GM19240 (cell line): Measurements from ENCODE around the gene ESPN.

ENCODE experiments used
- DNase-seq: peaks from one replicate; pipeline ENCODE4 v3.0.0; 2011; ENCODE audit warnings: low spot score; ENCODE audit not compliant: insufficient read length

ESPN gene

DNA sequence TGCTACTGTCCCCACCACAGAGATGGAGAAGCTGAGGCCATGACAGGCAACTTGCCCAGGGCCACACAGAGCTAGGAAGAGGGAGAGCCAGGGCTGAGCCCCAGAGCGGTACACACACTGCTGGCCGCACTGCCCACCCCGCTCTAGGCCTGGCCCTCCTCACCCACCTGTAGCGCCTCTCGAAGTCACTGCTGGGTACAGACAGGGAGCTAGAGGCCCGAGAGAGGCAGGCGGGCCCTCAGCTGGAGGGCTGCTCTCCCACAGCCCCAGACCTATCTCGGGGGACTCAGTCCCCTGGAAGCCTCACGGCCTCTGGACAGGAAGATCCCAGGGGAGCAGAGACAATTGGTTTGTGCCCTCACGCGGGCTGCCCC, 84.2 kb downstream of the ESPN start:
- no peak for DNase-seq

DNA sequence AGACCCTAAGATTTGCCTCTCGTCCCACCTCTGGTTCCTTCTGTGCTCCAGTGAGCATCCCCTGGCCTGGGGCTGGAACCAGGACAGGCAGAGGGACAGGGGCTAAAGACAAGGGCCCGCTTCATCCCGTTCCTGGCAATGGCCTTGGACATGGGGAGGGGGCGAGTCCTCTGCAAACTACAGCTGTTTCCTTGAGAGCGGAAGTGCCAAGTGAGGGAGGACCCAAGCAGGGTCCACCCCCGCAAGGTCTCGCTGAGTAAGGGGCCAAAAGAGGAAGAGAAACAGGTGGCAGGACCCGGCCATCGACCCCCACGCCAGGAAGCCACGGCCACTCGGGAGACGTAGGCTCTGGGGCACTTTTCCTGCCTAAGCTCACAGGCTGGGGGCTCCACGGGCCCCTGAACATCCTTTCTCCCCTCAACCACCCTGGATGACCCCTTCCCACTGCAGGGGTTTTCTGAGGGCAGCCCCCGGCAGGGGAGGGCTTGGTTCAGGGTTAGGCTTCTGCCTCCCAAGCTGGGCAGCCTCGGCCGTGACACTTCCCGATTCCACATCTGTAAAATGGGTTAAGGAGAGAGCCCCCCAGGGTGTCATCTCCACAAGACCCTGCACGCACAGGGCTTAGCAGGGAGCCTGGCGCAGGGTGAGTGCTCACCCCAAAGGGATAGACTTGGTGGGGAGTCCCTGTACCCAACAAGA, 84.8 kb downstream of the ESPN start:
- no peak for DNase-seq

DNA sequence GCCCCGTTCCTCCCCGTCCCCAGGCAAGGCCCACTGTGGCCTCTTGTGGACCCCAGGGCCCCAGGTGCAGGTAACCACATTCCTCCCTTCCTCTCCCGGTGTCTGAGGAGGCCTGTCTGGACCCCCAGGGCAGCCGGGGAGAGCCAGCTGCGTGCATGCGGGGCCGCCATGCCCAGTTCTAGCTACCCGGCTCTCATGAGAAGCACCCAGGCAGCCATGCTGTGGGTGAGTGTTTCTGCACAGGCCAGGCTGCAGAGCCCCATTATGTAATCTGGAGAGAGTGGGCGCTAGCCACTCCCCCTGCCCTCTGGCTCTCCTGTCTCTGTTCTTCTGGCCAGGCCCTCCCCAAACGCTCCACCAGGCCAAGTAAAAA, 85.3 kb downstream of the ESPN start:
- DNase-seq, result no peak

DNA sequence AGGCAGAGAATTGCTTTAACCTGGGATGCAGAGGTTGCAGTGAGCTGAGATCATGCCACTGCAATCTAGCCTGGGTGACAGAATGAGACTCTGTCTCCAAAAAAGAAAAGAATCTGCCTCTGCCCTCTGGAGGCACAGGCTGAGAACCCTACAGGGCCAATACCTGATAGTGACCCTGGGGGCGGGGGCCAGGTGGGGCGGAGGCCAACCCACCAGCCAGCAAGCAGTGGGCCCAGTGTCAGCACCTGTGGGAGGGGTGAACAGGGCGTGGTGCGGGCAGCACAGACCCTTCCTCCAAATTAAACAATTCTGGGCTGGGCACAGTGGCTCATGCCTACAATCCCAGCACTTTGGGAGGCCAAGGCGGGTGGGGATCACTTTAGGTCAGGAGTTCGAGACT, 85.9 kb downstream of the ESPN start:
- DNase-seq, result no peak
